NCI-H1417 (cell line): ENCODE data around the gene PRDM12.
A peak's percentile ranks its signal among the peaks of the same experiment; 100 is the strongest.

Source experiments
- DNase-seq, 3 experiments: peaks; one replicate each; lab custom pipeline; 2025; lab: John Stamatoyannopoulos, UW

Gene PRDM12

DNA sequence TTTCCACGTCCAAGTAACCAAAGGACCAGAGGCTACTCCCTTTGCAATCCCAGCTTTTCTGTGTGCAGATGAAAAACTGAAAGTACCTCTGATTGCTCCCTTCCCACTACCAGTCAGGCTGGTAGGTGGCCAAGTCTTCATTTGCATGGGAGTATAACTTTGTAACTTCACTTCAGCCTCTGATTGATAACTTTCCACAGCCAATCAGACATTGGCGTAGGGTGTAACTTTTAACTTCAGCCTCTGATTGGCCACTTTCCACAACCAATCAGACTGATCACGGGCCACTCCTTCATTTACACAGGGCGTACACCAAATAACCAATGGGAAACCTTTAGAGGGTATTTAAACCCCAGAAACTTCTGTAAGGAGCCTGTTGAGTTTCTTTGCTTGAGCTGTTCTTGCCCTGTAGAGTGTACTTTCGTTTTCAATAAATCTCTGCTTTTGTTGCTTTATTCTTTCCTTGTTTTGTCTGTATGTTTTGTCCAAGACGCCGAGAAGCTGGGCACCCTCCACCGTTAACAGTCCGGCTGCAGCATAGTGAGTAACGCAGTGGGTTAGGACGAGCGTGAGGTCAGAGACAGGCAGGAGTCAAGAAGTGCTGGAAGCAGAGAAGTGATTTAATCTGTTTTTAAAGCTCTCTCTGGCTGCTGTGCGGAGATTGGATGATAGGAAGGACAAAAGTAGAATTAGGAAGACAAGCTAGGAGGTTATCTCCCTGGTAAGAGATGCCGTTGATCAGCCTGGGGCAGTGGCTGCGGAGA is 25.7 kb downstream of the PRDM12 start:
- DNase-seq: peak; percentile 59 to 91 (median 81)

DNA sequence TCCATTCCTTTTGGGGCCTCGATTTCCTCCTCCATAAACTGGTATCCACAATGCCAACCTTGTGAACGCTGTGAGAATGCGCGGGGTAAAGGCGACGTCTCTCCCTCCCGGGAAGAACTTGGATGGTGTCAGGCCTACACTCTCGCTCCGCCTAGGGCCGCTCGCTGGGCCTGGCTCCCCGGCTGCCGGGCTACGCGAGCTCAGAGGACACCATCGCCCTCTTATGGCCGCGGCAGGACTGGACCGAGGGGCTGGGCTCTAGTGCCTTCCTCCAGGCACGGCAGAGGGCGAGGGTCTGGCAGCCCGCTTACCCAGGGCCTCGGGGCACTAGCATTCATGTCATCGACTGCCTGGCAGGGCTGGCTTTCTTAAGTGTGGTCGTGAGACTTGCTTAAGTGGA is 27.9 kb downstream of the PRDM12 start:
- no peak for DNase-seq

DNA sequence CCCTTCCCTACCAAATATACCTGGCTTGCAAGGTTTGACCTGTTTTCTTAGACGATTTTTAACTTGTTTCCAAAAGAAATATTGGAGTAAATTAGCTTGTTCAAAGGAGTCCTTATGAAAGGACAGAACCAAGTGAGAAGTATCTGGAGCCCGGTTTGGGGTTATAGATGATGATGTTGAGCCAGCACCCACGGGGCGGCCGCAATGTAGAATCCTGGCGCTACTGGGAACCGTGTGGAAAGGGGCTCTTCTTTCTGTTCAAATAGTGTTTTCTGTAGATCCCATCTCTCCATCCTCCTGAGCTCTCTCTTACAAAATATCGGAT is 28.7 kb downstream of the PRDM12 start:
- DNase-seq: no peak

DNA sequence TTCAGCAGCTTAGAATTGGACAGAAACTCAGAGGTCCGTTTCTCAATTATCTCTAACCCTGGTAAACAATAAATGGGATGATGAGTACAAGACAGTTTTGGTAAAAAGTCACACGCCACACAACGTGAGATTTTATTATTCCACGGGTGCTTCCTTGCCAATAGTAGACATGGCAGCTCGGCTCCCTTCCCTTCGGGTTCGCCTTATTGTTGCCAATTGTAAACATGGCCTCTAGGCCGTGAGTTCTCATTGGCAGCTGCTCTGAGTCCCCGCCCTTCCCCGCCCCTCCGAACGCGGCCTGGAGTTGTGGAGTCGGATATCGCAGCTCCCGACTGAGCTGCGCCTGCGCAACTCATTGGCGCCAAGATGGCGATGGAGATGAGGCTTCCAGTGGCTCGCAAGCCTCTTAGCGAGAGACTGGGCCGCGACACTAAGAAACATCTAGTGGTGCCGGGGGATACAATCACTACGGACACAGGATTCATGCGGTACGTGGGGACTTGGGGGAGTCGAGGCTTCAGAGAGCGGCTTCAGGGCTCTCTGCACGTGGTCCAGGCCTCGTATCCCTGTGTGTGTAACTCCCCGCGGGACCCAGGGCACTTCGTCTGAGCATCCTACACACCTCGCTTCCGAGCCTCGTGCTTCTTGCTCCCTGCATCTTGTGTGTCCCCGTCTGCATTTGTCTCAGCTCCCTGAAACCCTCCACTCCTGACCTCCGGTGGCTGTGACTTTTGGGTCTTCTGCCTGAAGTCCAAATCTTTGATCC is 29.2 kb downstream of the PRDM12 start, which contains the start of gene EXOSC2:
TSS of gene EXOSC2 (plus strand) at position 355 of the 766 bp plus-strand sequence. CDS start at position 367, 12 bp downstream.
- DNase-seq: peak; percentile 94 to 99 (median 99)

DNA sequence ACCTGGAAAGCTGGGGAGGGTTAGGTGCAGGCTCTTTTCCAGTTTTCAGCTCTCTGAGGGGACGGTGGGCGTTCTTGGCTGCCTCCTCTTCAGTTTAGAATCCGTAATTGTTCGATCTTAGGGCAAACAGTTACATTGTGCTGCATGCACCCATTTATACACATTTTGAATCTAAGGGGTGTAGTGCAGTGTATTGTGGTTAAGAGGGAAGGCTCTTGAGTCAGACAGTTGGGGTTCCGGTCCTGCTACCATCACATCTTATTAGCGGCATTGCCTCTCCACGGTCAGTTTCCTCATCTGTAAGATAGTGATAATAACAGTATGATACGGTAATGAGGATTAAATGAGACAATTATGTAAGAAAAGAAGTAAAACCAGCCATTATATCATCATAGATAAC is 29.8 kb downstream of the PRDM12 start:
- DNase-seq: no peak

DNA sequence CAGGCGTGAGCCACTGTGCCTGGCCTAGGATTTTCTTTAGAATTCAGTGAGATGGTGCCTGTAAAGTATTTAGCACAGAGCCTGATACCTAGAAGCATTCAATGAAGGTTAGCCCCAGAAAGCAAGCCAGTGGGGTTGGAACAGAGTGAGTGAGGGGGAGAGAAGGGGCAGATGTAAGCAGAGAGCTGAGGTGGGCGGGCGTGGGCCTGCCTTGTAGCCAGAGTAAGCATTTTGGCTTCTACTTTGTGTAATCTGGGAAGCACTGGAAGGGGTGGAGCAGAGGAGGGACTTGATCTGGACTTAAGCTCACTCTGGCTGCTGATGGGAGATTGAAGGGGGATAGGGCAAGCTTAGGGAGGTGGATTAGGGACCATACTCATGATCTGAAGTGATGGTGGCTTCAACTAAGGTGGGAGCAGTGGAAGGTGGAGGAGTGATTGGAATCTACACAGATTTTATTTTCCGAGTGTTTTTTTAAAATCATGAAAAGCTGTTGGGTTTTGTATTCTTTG is 31.8 kb downstream of the PRDM12 start:
- no peak for DNase-seq

DNA sequence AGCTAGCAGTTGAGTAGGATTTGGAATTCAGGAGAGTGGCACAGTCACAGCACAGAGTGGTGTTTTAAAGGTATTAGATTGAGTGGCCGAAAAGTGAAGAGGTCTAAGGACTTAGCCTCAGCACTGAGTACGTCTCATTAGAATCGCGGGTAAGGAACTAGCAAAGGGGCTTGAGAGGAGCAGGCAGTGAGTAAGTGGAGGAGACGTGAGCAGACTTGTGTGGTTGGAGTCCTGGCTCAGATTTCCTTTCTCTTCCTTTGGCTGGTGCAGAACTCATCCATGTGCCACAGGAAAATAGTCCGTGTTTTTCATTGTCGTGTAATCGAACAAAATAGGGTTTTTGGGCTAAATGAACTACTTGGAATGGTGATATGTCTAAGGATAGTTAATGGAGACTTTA is 32.6 kb downstream of the PRDM12 start:
- no peak for DNase-seq

DNA sequence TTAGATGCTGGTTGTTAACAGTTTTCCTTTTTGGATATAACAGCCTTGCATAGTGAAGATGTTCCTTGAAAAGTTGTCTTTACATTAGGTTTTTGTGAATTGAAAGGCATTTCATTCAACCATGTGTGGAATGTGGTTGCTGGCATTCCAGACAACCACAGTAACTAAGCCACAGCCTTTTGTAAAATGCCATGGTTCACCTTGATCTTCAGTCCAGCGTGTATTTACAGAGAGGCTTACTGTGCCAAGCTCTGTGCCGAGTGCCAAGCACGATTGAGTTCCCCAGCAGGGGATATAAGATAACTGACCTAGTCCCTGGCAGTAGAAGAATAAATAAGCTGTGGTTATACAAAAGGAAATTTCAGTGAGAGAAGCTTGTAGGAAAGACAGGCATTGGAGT is 34.1 kb downstream of the PRDM12 start:
- no peak for DNase-seq

DNA sequence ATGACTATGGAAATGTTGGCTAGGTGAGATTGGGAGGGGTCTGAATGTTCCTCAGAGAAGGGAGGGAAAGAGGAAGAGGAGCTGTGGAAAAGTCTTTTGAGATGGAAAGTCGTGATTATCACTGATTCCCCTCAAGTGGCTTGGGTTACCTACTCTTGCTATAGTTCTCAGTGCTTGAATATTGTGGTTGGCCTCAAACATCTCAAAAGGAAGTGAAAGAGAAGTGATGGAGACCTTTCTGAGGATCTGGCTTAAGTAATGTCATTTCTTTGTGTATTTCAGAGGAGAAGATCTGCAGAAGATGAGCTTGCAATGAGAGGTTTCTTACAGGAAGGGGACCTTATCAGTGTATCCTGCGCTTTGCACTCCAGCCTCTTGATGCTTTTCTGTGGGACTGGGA is 34.7 kb downstream of the PRDM12 start:
- DNase-seq: no peak

DNA sequence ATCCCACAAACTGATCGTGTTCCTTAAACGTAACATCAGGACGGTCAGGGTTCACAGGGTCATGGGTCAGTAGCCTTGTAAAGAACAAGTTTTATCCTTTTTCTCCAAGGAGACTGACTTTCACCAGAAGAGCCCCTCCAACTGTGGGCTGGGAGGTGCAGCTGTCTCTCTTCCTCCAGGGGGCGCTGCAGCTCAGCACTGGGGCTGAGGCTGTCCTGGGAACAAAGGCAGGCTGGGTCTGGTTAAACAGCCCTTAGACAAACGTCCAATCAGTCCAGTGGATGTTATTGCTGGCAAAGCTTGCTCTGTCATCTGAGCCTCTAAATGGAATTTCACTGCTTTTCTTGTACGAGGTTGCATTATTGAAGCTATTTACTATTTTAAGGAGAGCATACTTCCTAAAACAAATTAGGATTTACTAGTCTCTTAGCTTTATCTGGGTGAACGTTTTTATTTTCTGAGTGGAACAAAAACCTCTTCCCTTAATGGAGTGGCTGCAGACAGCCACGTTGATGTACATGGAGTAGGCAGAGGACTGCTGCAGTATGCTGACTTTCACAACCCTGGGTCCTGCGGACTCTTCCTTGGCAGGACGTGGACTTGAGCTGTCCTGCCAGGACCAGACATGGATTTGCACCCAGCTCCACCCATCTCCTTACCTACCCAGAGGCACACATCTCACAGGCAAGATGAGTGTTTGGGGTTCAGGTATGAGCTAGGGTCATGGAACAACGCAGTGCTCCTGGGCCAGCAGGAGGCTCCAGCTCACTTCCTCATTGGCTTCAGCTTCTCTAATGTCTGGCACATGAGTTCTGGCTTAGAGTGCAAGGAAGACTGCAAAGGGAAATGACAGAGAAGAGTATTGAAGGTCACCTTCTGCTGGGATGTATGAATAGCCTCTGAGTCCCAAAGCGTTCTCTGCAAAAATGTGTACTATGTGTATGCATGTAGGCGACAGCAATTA is 36.9 kb downstream of the PRDM12 start:
- peak; percentile 26 to 71 (median 29) for DNase-seq

DNA sequence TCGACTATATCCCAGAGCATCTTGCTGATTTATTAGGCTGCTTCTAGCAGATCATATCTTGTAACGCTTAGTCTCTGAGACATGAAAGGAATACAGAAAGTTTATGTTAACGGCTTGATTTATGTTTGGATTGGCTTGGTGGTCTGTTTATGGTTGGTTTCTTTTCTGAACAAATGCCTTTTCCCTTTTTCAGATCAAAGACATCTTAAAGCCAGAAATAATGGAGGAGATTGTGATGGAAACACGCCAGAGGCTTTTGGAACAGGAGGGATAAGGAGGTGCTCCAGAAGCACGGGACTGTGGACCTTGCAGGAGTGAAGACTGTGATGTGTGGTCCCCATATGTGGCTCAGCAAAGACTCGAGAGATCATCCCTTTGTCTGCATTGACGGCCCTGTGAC is 39.1 kb downstream of the PRDM12 start:
- DNase-seq: no peak

DNA sequence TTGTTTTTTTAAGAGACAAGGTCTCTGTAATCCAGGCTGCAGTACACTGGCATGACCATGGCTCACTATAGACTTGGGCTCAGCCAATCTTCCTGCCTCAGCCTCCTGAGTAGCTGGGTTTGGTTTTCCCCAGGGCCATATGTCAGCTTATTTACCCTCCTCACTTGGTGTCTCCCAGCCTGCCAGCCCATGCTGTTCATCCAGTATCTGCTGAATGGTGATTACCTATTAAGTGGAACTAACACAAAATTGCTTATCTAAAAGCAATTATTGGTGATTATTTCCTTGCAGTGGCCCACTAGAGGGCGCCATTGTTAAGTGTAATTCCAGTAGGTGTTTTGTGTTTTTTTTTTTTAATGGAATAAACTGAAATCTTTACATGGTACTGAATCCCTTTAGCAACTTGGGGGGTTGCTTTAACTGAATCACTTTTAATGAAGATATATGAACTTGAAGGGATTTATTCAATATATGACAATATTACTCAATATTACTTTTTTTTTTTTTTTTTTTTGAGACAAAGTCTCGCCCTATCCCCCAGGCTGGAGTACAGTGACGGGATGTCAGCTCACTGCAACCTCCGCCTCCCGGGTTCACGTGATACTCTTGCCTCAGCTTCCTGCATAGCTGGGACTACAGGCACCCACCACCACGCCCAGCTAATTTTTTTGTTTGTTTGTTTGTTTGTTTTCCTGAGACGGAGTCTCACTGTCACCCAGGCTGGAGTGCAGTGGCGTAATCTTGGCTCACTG is 43.0 kb downstream of the PRDM12 start:
- DNase-seq: peak; percentile 35 to 86 (median 45)

DNA sequence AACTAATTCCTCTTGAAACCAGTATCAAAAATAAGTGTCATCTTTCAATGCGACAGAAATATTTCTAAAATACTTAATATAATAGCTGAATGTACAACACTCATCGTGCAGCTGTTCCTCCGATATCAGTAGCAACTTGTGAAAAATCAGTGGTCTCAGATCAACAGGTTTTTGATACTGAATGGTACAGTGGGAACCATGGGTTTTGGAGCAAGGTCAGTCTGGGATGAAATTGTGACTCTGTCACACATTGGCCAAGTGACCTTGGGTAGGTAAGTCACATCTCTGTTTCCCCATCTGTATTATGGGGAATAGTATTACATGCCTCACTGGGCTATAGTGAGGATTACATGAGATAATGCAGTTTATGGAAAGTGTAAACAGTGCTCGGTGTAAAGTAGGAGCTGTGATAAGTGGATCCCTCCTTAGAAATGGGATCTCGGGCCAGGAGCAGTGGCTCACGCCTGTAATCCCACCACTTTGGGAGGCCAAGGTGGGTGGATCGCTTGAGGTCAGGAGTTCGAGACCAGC is 46.5 kb downstream of the PRDM12 start:
- DNase-seq: no peak

DNA sequence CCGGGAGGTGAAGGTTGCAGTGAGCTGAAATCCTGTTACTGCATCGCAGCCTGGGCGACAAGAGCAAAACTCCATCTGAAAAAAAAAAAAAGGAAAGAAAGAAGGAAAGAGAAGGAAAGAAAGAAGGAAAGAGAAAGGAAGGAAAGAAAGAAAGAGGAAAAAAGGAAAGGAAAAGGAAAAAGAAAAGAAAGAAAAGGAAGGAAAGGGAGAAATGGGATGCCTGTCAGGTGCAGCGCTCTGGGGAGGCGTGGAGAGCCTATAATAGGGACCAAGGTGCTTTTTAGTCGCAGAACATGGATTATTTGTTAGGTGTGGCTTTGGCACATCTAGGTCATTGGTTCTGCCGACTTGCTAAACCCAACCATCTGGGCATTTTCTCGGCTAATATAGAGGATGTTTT is 47.1 kb downstream of the PRDM12 start:
- DNase-seq: no peak

DNA sequence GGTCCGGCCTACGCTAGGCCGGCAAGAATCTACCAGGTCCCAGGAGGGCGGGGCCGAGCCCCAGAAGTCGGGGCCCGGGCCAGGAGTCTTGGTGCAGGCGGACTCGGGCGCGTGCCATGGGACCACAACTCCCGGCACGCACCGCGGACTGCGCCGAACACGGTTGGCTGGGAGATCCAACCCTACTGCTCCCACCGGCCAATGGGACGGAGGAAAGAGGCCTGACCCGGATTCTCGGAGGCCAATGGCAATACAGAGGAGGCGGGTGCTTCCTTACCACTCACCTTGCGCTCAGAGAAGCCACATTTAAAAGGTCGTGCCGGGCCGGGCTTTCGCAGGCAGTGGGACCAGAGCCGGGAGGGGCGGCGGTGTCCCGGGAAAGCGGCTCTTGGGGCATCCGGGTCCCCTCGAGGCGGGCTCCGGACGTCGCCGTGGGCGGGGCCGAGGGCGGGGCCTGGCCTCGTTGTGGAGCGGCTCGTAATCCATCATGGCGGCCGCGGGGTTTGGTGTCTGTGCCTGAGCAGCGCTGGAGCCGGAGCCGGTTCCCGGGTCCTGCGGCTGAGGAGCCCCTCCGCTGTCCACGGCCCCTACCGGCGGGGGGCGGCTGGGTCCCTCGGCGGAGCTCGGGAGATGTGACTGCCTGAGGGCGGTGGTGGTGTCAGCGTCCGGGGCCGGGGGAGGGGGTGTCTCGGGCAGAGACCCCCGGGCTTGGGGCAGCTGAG is 48.3 kb downstream of the PRDM12 start:
- peak; percentile 86 to 99 (median 99) for DNase-seq

DNA sequence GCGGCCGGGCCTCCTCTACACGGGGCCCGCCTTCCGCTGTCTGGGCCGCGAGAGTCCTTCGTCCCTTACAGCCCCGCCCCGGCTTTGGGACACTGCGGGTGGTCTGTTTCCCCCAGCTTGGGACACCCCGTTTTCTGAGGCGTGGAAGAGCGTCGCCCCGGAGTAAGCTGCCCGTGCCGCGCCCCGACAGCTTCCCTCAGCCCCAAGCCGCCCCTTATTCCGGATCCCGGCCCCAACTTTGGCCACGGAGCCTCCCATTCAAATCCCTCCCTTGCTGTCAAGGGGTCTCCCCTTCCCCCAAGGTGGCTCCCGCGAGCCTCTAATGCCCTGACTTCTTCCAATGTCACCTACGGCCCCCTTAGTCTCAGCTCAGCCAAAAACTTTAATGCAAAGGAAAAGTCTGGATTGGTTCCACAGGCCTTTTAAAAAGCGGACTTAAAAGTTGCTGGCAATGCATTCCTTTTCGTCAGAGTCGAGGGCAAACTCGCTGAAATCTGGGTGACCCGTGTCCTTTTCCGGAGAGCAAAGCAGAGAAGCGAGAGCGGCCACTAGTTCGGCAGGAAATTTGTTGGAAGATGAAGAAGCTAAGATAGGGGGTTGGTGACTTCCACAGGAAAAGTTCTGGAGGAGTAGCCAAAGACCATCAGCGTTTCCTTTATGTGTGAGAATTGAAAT is 49.0 kb downstream of the PRDM12 start:
- DNase-seq: peak in 2 of 3 experiments; percentile 60 to 61

DNA sequence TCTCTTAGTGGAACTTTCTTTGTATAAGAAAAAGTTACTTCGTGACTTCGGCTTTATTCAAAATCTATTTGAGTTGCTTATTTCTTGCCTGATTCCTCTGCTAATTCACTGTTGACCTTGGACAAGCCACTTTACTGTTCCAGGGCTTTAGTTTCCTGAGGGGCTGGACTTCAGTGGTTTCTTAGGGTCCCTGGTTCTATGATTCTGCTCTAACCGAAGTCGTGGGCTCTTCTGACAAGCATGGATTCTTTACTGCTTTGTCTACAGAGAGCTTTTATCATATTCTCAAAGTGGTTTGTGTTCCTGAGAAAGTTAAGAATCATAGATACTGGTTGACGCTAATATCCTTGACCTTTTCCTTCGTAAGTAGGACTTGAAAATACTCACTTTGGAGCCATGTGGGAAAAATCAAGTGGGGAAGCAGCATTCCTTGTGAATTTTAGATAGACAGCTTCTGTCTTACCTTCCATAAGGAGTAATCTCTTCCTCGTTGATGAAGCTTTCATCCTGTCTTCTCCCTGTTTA is 50.3 kb downstream of the PRDM12 start:
- DNase-seq: no peak

DNA sequence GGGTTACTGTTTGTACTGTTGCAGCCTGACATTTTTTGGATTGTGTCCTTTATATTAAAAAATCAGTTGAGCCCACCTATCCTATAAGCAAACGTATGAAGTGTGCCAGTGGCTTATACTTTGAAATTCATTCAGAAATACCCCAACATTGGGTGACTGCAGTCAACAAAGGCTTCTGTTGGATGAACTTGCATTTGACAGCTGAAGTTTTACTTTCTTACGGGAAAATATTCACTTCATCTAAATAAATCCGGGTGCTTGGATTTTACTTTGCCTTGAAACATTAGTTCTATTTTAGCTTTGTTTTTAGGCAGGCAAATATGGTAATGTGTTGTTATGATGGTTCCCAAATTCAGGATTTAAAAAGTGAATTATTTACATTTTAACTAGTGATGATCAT is 50.9 kb downstream of the PRDM12 start:
- DNase-seq: no peak

DNA sequence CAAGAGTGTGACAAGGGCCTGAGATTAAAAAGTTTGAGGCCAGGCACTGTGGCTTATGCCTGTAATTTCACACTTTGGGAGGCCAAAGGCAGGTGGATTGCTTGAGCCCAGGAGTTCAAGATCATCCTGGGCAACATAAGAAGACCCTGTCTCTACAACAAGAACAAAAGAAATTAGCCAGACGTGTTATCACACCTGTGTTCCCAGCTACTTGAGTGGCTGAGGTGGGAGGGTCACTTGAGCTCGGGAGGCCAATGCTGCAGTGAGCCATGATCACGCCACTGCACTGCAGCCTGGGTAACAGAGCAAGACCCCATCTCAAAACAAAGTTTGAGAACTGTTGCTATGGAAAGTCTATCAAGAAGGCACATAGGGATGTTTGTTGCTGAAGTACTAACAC is 54.2 kb downstream of the PRDM12 start:
- no peak for DNase-seq

DNA sequence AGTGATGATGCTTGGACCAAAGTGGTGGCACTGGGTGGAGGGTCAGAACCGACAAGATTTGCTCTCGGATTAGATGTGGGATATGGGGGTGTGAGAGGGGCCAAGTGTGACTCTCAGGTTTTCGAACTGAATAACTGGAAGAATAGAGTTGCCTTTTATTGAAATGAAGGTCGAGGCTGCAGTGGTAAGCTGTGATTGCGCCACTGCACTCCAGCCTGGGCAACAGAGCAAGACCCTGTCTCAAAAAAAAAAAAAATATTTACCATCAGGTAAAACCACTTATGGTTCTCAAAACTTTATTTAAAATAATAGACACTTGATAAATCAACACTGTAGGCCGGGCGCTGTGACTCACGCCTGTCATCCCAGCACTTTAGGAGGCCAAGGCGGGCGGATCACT is 56.4 kb downstream of the PRDM12 start:
- no peak for DNase-seq
